ENCODE data around the gene DAB2IP.

The DAB2IP gene

DNA sequence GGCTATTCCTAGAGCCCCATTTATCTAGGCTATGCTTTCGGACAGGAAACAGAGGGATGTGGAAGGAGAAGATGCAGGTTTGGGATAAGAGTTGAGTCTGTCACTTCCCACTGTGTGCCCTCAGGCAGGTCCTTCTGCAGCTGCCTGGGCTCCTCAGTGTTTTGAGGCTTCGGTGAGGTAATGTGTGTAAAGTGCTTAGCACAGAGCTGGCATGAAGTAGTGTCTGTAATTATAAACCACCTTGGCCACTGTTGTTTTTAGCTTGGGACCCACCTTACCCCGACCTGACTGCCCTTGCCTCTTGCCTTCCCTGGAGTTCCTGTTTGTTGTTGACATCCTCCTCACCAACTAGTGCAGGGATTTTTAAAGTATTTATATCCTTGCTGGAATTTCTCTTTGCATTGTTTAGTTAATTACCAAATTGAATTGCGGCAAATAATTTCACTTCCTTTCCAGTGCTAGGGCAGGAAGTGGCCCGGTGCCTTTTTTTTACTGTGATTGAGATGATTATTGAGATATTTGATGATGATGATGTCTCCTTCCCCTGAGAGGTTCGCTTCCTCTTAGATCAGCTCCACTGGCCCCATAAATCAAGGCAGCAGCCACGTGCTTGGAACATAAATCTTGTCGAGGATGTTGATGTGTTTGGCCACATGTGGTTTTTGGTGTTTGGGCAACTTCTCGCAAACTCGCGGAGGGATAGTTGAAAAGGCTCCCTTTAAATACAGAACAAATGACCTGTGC is 38.3 kb upstream of the DAB2IP start (continued):
- TF ChIP-seq, protein P1, sequence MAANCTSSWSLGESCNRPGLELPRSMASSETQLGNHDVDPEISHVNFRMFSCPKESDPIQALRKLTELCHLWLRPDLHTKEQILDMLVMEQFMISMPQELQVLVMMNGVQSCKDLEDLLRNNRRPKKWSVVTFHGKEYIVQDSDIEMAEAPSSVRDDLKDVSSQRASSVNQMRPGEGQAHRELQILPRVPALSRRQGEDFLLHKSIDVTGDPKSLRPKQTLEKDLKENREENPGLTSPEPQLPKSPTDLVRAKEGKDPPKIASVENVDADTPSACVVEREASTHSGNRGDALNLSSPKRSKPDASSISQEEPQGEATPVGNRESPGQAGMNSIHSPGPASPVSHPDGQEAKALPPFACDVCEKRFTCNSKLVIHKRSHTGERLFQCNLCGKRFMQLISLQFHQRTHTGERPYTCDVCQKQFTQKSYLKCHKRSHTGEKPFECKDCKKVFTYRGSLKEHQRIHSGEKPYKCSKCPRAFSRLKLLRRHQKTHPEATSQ (tag by site-specific recombination; IDR thresholded peaks at IDR 0.05): no peak
- TF ChIP-seq ZNF239 (tag by site-specific recombination; IDR thresholded peaks at IDR 0.05): no peak
- no peak for TF ChIP-seq SP3 (tag by site-specific recombination; IDR thresholded peaks at IDR 0.05)
- TF ChIP-seq ZNF16 (tag by site-specific recombination; IDR thresholded peaks at IDR 0.05; ENCODE audit: low read depth): no peak
- peak; percentile 79; the same call in 1 of the 2 replicates for TF ChIP-seq TCF7L2 (IDR thresholded peaks at IDR 0.05; ENCODE audit: borderline replicate concordance, low read depth, low read length)
- no peak for TF ChIP-seq ZNF302 (tag by site-specific recombination; IDR thresholded peaks at IDR 0.05; ENCODE audit: low read depth)
- no peak for TF ChIP-seq ZNF549 (tag by site-specific recombination; IDR thresholded peaks at IDR 0.05)

DNA sequence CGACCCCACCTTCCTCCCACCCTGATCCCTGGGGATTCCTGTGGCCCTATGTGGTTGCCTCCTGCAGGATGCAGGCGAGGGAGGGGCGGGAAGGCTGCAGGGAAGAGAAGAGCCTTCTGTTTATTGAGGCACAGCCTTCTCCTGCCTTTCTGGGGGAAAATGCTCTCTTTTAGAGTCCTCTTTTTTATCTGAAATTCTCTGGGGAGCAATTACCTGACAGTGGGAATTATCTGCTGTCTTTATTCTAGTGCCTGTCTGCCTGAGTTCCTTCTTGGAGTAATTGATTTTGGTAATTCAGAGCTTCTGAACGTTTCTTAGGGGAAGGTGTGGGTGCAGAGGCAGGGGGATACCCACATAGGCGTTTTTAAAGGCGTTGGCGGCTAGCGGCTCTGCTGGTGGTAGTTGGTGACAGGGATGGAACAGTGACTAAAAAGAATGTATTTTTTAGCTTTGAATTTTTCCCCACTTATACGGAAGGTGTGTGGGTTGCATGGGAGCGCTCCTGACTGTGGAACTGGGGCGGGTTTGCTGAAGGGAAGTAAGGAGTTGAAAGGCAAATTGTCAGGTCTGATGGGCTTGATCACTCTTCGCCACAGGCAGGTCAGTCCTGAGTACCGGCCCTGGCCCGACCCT is 35.2 kb upstream of the DAB2IP start:
- H3K36me3 ChIP-seq (ENCODE audit: control insufficient read depth in 2 of 2, insufficient read depth in 1 of 2, low read length in 2 of 2): no peaks in the 10 kb centered on the region
- no peak overlapping the region for H3K4me3 ChIP-seq (ENCODE audit: low read depth, low read length)
- H3K27ac ChIP-seq (ENCODE audit: extremely low read depth, low read depth, low read length): no peak overlapping the region
- H3K4me1 ChIP-seq (ENCODE audit: control insufficient read depth, insufficient read depth, low read length): peaks cover 4% of the 10 kb centered on the region; the same call in 1 of the 2 replicates
- CTCF ChIA-PET: interaction anchor here (0.9 kb wide), 1 partner anchor 66 kb away, joined by 3 read pairs; no protein-coding TSS in a partner anchor
- H3K9me3 ChIP-seq (ENCODE audit: control insufficient read depth, insufficient read depth, low read depth, low read length): no peaks in the 10 kb centered on the region
- POLR2A ChIA-PET: no interaction called here
- no peak for TF ChIP-seq ZBTB1 (tag by site-specific recombination; IDR thresholded peaks at IDR 0.05)
- peak; percentile 44; the same call in 1 of the 2 replicates for TF ChIP-seq ZNF341 (tag by site-specific recombination; IDR thresholded peaks at IDR 0.05; ENCODE audit: low read depth)
- TF ChIP-seq EGR2 (tag by site-specific recombination; IDR thresholded peaks at IDR 0.05; ENCODE audit: low read depth): peak; percentile 29; the same call in 1 of the 2 replicates

DNA sequence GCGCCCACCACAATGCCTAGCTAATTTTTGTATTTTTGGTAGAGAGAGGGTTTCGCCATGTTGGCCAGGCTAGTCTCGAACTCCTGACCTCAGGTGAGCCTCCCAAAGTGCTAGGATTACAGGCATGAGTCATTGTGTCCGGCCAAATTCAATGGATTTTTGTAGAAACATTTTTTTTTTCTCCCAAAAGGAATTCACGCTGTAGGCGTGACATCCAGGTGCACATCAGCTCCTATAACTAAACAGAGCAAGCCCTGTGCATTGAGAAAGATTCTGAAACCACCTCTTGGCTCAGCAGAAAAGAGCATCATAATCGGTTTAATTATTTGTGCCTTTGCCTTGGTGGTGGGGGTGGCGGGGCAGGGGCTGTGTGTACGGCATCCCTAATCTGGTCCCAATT is 32.9 kb upstream of the DAB2IP start:
- H3K27ac ChIP-seq (ENCODE audit: extremely low read depth, low read depth, low read length): no peak overlapping the region
- no peaks in the 10 kb centered on the region for H3K9me3 ChIP-seq (ENCODE audit: control insufficient read depth, insufficient read depth, low read depth, low read length)
- POLR2A ChIA-PET: no interaction called here
- CTCF ChIA-PET: interaction anchor here (0.6 to 2.0 kb wide), 7 partner anchors 14 to 506 kb away, joined by 3 to 7 read pairs (median 4); no protein-coding TSS in a partner anchor
- no peak overlapping the region for H3K4me3 ChIP-seq (ENCODE audit: low read depth, low read length)
- no peaks in the 10 kb centered on the region for H3K36me3 ChIP-seq (ENCODE audit: control insufficient read depth in 2 of 2, insufficient read depth in 1 of 2, low read length in 2 of 2)
- peaks cover 4% of the 10 kb centered on the region; the same call in 1 of the 2 replicates for H3K4me1 ChIP-seq (ENCODE audit: control insufficient read depth, insufficient read depth, low read length)
- no peak for TF ChIP-seq ZBTB48 (tag by site-specific recombination; IDR thresholded peaks at IDR 0.05)
- TF ChIP-seq, protein P2, sequence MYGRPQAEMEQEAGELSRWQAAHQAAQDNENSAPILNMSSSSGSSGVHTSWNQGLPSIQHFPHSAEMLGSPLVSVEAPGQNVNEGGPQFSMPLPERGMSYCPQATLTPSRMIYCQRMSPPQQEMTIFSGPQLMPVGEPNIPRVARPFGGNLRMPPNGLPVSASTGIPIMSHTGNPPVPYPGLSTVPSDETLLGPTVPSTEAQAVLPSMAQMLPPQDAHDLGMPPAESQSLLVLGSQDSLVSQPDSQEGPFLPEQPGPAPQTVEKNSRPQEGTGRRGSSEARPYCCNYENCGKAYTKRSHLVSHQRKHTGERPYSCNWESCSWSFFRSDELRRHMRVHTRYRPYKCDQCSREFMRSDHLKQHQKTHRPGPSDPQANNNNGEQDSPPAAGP (tag by site-specific recombination; IDR thresholded peaks at IDR 0.05): no peak
- no peak for TF ChIP-seq KLF9 (tag by site-specific recombination; IDR thresholded peaks at IDR 0.05; ENCODE audit: low read depth)
- TF ChIP-seq ZFP3 (tag by site-specific recombination; IDR thresholded peaks at IDR 0.05; ENCODE audit: low read depth): no peak
- TF ChIP-seq MYNN (tag by site-specific recombination; IDR thresholded peaks at IDR 0.05; ENCODE audit: borderline replicate concordance): no peak
- TF ChIP-seq, protein P3, sequence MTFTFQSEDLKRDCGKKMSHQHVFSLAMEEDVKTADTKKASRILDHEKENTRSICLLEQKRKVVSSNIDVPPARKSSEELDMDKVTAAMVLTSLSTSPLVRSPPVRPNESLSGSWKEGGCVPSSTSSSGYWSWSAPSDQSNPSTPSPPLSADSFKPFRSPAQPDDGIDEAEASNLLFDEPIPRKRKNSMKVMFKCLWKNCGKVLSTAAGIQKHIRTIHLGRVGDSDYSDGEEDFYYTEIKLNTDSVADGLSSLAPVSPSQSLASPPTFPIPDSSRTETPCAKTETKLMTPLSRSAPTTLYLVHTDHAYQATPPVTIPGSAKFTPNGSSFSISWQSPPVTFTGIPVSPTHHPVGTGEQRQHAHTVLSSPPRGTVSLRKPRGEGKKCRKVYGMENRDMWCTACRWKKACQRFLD (tag by site-specific recombination; IDR thresholded peaks at IDR 0.05): no peak
- no peak for TF ChIP-seq ZNF184 (tag by site-specific recombination; IDR thresholded peaks at IDR 0.05)
- no peak for TF ChIP-seq ZNF561 (tag by site-specific recombination; IDR thresholded peaks at IDR 0.05; ENCODE audit: borderline replicate concordance)
- TF ChIP-seq TCF7L2 (IDR thresholded peaks at IDR 0.05; ENCODE audit: borderline replicate concordance, low read depth, low read length): no peak
- no peak for TF ChIP-seq ZNF155 (tag by site-specific recombination; IDR thresholded peaks at IDR 0.05)
- no peak for TF ChIP-seq ZNF501 (tag by site-specific recombination; IDR thresholded peaks at IDR 0.05)
- TF ChIP-seq, protein P4, sequence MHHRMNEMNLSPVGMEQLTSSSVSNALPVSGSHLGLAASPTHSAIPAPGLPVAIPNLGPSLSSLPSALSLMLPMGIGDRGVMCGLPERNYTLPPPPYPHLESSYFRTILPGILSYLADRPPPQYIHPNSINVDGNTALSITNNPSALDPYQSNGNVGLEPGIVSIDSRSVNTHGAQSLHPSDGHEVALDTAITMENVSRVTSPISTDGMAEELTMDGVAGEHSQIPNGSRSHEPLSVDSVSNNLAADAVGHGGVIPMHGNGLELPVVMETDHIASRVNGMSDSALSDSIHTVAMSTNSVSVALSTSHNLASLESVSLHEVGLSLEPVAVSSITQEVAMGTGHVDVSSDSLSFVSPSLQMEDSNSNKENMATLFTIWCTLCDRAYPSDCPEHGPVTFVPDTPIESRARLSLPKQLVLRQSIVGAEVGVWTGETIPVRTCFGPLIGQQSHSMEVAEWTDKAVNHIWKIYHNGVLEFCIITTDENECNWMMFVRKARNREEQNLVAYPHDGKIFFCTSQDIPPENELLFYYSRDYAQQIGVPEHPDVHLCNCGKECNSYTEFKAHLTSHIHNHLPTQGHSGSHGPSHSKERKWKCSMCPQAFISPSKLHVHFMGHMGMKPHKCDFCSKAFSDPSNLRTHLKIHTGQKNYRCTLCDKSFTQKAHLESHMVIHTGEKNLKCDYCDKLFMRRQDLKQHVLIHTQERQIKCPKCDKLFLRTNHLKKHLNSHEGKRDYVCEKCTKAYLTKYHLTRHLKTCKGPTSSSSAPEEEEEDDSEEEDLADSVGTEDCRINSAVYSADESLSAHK (tag by site-specific recombination; IDR thresholded peaks at IDR 0.05): no peak
- TF ChIP-seq, protein P5, sequence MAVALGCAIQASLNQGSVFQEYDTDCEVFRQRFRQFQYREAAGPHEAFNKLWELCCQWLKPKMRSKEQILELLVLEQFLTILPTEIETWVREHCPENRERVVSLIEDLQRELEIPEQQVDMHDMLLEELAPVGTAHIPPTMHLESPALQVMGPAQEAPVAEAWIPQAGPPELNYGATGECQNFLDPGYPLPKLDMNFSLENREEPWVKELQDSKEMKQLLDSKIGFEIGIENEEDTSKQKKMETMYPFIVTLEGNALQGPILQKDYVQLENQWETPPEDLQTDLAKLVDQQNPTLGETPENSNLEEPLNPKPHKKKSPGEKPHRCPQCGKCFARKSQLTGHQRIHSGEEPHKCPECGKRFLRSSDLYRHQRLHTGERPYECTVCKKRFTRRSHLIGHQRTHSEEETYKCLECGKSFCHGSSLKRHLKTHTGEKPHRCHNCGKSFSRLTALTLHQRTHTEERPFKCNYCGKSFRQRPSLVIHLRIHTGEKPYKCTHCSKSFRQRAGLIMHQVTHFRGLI (tag by site-specific recombination; IDR thresholded peaks at IDR 0.05): no peak
- no peak for TF ChIP-seq ZNF654 (tag by site-specific recombination; IDR thresholded peaks at IDR 0.05; ENCODE audit: low read depth)
- TF ChIP-seq ZNF677 (tag by site-specific recombination; IDR thresholded peaks at IDR 0.05): no peak
- no peak for TF ChIP-seq KLF7 (tag by site-specific recombination; IDR thresholded peaks at IDR 0.05; ENCODE audit: borderline replicate concordance)
